NCI-H2107 (cell line): ENCODE results near the gene KIAA0232.

ENCODE experiments used
- DNase-seq: peaks from one replicate; lab custom pipeline; 2025; lab: John Stamatoyannopoulos, UW

KIAA0232 gene

GRCh38 chr4:6782147-6782845, at the start of gene KIAA0232:
TSS of gene KIAA0232 (plus strand) at chr4:6782727. CDS start at chr4:6824454, 41,727 bp downstream.
- peak; percentile 77 for DNase-seq

GRCh38 chr4:6733358-6734164, 49.0 kb upstream of the KIAA0232 start:
- no peak for DNase-seq

DNA sequence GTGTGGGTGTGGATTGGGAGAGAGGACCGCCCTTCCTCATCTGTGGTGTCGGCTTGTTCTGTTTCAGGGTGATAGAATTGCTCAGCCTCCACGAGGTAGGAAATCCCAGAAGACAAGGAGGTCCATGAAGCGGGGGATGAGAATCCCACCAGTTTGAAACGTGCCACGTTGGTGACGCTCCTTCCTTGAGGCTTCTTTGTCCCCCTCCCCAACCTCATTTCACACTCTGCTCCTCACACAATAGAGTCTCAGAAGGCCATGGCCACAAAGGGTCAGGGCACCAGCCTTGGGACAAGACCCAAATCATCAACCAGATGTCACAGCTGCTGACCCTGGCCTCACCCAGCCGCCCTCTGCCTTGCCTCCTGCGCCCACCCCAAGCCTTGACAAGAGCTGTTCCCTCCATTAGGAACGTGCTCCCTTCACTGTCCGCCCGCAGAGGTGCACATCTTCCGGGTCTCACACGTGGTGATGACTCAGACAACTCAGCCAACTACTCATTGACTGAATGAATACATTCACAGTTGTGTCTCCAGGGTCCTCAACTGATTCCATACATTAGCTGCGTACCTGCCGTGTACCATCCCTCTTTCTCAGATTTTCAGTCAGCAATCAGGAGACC, 48.3 kb upstream of the KIAA0232 start:
- no peak for DNase-seq

DNA sequence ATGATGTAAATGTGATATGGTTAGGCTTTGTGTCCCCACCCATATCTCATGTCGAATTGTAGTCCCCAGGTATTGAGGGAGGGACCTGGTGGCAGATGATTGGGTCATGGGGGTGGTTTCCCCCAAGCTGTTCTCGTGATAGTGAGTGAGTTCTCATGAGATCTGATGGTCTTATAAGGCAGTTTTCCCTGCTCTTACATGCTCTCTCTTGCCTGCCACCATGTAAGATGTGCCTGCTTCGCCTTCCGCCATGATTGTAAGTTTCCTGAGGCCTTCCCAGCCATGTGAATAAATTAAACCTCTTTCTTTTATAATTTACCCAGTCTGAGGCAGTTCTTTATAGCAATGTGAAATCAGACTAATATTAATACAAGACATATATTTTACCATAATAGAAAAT, 42.6 kb upstream of the KIAA0232 start:
- DNase-seq: no peak

- DNase-seq: no peak
Observed at GRCh38 chr4:6740347-6740746, 42.2 kb upstream of the KIAA0232 start.

- DNase-seq: no peak
Observed at GRCh38 chr4:6742507-6742906, 40.0 kb upstream of the KIAA0232 start.

- no peak for DNase-seq
Observed at GRCh38 chr4:6742989-6743388, 39.5 kb upstream of the KIAA0232 start.

- DNase-seq: no peak
Observed at GRCh38 chr4:6746721-6747293, 35.7 kb upstream of the KIAA0232 start.

DNA sequence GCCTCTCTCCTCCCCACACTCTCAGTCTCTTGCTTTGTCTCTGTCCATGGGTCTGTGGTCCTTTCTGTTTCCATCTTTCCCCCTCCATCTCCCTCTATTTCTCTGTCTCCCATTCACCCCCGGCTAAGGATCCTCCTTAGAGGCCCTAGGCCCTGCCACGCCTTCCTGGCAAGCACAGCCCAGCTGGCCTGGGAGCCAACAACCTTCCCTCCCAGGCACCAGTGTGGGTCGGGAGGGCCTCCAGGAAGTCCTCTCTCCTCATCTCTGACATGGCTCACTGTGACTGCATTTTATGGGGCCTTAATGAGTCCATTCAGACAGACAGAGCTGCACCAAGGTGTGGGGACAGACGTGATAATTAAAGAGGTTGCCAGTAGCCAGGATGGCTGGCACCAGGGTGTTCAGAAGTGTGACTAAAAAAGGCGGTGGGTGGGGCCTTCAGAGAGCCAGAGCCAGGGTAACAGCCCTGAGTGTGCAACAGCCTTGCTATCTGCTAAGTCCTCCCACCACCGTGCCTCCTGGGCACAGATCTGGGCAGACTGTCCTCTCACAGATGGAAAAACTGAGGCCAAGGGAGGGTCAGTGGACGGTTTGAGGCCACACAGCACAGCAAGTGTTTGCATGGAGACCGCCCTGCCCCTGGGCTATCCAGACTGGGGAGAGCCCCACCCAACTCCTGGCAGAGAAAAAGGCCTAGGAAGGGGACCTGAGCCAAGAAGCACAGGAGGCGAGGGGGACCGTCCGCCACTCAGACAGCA, 35.1 kb upstream of the KIAA0232 start:
- DNase-seq: no peak

DNA sequence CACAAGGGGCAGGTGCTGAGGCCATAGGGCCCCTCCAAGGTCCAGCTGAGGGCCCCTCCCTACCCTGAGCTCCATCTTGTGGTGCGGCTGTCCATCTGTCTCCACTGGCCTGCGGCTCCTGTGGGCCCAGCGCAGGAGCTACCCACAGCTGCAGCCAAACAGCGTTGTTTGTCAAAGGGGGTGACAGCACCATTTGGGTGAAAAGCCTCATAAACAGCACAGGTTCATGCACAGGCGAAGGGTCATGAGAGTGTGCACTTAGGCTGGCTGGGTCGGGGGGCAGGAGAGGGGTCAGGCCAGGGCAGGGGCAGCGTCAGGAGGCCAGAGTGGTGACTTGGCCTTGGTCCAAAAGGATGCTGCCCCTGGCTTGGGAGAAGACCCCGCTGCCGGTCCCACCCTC, 34.2 kb upstream of the KIAA0232 start:
- no peak for DNase-seq

- no peak for DNase-seq
Observed at GRCh38 chr4:6749340-6750171, 33.0 kb upstream of the KIAA0232 start.

- DNase-seq: no peak
Observed at GRCh38 chr4:6750286-6751221, 32.0 kb upstream of the KIAA0232 start.

DNA sequence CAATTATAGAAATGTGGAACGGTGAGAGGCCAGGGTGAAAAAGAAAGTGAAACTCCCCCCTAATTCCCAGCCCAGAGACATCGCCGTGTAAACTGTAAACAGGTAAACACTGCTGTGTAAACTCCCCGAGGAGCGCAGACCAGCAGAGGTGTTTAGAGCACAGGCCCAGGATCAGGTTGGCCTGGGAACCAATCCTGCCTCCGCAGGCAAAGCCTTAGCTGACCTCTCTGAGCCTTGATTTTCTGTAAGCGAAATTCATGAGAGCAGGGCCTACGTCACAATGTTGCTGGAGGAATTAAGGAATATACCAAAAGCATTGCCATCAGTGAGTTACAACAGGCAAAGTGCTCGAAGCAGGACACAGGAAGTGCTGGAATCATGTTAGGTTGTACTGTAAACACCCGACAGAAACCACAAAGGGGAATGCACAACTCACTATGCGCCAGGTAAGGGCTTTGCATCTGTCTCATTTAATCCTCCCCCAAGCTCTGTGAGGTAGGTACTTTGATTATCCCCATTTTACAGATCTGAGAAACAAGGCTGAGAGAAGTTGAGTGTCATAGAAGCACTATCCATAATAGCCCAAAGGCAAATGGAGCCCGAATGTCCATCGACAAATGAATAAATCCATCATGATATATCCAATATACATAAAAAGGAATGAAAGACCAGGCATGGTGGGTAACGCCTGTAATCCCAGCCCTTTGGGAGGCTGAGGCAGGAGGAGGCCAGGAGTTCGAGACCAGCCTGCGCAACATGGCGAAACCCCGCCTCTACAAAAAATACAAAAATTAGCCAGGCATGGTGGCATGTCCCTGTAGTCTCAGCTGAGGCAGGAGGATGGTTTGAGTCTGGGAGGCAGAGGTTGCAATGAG, 30.7 kb upstream of the KIAA0232 start:
- no peak for DNase-seq

GRCh38 chr4:6752486-6752829, 30.1 kb upstream of the KIAA0232 start:
- no peak for DNase-seq

DNA sequence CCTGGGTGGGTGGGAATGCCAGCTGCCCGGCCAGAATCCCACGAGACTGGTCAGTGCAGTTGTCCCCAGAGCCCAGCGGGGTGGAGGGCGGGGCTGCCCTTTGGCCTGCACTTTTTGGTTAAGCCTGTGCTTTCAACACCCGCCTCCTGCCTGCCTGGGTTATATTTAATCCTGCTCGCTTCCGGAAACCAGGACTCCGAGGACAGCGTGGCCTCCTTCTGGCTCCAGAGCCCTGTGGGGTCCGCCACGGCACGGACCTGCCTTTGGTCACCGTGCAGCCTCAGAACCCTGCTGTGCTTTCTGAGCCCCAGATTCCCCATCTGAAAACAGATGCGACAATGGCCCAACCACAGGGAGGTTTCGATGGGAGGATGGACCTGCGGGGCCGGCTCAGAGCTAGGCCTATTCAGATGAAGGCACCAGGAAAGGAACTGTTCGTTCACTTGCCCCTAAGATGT, 29.4 kb upstream of the KIAA0232 start:
- DNase-seq: no peak

- DNase-seq: no peak
Observed at GRCh38 chr4:6753891-6754290, 28.6 kb upstream of the KIAA0232 start.

GRCh38 chr4:6754481-6755087, 27.9 kb upstream of the KIAA0232 start:
- DNase-seq: no peak

- no peak for DNase-seq
Observed at GRCh38 chr4:6755088-6755753, 27.3 kb upstream of the KIAA0232 start.
